SK-N-SH treated with all-trans-retinoic acid at 6 μM for 48 hours (cell line): Measurements from ENCODE around the gene BMPR2.

ENCODE experiments used
- CSDC2 ChIP-seq: fragments of 250-450 bp; sonication (Bioruptor Pico); IDR thresholded peaks from 2 replicates; pipeline ENCODE4 v1.5.0; 2020; ENCODE audit warnings: mild to moderate bottlenecking, moderate library complexity
- ESRRG ChIP-seq: fragments of 250-450 bp; sonication (Bioruptor Pico); IDR thresholded peaks from 2 replicates; pipeline ENCODE4 v1.6.1; 2021; ENCODE audit warnings: mild to moderate bottlenecking
- RARB ChIP-seq: fragments of 250-450 bp; sonication (Bioruptor Pico); IDR thresholded peaks from 2 replicates; pipeline ENCODE4 v1.8.0; 2021; ENCODE audit warnings: mild to moderate bottlenecking, moderate library complexity
- SNAI2 ChIP-seq: fragments of 250-450 bp; sonication (Bioruptor Pico); IDR thresholded peaks from 2 replicates; pipeline ENCODE4 v1.5.0; 2020; ENCODE audit warnings: mild to moderate bottlenecking, moderate library complexity
- TCF4 ChIP-seq: fragments of 250-450 bp; sonication (Bioruptor Pico); IDR thresholded peaks from 2 replicates; pipeline ENCODE4 v1.8.0; 2021; ENCODE audit warnings: mild to moderate bottlenecking, moderate library complexity, borderline replicate concordance
- ZFP30 ChIP-seq: fragments of 450-650 bp; formaldehyde crosslinking; IDR thresholded peaks from 2 replicates; pipeline ENCODE4 v1.5.0; 2022; ENCODE audit warnings: mild to moderate bottlenecking, moderate library complexity
- ZNF565 ChIP-seq: fragments of 450-650 bp; formaldehyde crosslinking; conservative IDR thresholded peaks from 2 replicates; pipeline ENCODE4 v1.5.0; 2020; ENCODE audit warnings: low read depth, mild to moderate bottlenecking, moderate library complexity
- ZNF70 ChIP-seq: fragments of 450-650 bp; formaldehyde crosslinking; IDR thresholded peaks from 2 replicates; pipeline ENCODE4 v1.5.0; 2020; ENCODE audit warnings: mild to moderate bottlenecking, moderate library complexity
- TF ChIP-seq, protein P1 (sequence below): fragments of 250-450 bp; sonication (Bioruptor Pico); IDR thresholded peaks from 2 replicates; pipeline ENCODE4 v1.8.0; 2021; ENCODE audit warnings: low read depth, mild to moderate bottlenecking, moderate library complexity, borderline replicate concordance

DNA sequence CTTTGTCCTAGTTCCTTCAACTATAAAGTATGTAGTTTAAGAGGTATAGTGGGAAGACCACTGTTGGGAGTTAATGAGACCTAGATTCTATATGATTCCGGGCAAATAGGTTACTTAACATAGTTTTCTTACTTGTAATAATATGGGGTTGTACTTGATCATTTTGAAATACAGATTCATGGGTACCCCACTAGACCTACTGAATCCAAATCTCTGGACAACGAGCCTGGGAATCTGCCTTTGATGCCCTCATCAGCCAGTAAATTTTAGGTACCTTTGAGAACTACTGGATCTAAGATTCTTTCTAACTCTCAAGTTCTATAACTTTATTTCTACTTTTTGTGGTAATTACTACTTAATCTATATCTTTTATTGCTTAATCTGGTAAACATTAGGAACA is 6.6 kb downstream of the BMPR2 start:
- TF ChIP-seq TCF4 (CRISPR knock-in tag) (no peak), ZNF70 (no peak), ZFP30 (no peak), ZNF565 (CRISPR knock-in tag) (no peak), RARB (CRISPR knock-in tag) (no peak), ESRRG (no peak), CSDC2 (no peak), SNAI2 (CRISPR knock-in tag) (no peak)
- TF ChIP-seq, protein P1, sequence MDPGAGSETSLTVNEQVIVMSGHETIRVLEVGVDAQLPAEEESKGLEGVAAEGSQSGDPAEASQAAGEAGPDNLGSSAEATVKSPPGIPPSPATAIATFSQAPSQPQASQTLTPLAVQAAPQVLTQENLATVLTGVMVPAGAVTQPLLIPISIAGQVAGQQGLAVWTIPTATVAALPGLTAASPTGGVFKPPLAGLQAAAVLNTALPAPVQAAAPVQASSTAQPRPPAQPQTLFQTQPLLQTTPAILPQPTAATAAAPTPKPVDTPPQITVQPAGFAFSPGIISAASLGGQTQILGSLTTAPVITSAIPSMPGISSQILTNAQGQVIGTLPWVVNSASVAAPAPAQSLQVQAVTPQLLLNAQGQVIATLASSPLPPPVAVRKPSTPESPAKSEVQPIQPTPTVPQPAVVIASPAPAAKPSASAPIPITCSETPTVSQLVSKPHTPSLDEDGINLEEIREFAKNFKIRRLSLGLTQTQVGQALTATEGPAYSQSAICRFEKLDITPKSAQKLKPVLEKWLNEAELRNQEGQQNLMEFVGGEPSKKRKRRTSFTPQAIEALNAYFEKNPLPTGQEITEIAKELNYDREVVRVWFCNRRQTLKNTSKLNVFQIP (CRISPR knock-in tag): no peak
